Measurements from ENCODE around the gene DBP.
"Not testable (repeated sequence)": the region's sequence is repeated elsewhere in the genome, so short reads cannot be mapped to it uniquely, and the experiment has no call there.

DBP gene, protein sequence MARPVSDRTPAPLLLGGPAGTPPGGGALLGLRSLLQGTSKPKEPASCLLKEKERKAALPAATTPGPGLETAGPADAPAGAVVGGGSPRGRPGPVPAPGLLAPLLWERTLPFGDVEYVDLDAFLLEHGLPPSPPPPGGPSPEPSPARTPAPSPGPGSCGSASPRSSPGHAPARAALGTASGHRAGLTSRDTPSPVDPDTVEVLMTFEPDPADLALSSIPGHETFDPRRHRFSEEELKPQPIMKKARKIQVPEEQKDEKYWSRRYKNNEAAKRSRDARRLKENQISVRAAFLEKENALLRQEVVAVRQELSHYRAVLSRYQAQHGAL

DNA sequence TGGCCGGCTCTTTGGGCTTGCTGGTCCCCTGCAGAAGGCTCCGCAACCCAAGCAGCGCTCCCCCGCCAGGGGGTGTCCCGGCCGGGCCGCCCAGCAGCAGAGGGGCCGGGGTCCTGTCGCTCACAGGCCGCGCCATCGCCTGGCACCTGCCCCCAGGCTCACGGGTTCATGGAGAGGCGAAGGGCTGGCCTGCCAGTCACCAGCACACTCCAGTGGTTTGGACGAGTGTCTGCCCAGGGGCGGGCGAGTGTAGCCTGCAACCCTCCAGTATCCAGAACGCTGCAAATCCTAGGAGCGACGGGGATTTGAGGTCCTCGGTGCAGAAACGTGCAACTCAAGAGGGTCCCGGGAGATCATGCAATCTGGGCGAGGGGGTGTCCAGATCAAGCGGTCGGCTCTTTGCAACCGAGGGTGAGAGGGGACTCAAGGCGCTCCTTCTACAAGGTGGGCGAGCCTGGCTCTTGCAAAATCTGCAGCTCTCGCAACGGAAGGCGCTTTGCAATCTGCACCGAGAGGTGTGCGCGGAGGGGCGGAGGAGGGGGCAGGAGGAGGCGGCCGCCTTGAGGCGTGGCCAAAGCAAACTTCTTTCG lies at the start of gene DBP:
TSS of gene DBP (minus strand) at position 521 of the 590 bp plus-strand sequence. CDS start at position 136, 385 bp downstream.
- DNase-seq: peak in 1 of 2 donors; percentile 33

DNA sequence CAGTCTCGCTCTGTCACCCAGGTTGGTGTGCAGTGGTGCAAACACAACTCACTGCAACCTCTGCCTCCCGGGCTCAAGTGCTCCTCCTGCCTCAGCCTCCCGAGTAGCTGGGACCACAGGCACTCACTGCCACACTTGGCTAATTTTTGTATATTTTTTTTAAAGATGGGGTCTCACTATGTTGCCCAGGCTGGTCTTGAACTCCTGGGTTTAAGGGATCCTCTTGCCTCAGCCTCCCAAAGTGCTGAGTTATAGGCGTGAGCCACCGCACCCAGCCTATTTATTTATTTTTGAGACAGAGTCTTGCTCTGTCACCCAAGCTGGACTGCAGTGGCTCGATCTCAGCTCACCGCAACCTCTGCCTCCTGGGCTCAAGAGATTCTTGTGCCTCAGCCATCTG lies 49.5 kb upstream of the DBP start:
- not testable (repeated sequence) for DNase-seq

DNA sequence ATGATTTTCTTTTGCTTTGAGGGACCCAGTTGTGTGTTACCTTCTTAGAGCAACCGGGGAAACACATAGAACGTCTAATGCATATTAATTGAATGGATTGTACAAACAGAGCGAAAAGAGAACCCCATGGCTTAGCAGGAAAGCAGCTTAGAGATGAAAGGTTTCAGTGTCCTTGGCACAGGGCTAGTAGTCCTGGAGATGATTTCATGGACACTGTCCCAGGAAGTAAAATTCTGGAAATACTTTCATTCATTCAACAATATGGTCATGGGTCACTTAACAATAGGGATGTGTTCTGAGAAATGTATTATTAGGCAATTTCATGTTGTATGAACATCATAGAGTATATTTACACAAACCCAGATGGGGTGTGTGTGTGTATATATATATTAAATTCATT lies 48.9 kb upstream of the DBP start:
- no peak for DNase-seq

DNA sequence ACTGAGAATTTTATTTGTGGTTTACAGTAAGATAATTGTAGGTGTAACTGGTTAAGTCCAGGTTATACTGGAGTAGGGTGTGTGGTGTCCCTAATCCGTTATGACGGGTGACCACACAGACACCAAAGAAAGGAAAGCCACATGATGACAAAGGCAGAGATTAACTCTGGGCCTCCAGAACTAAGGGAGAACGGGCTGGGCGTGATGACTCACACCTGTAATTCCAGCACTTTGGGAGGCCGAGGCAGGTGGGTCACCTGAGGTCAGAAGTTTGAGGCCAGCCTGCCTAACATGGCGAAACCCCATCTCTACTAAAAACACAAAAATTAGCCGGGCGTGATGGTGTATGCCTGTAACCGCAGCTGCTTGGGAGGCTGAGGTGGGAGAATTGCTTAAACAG lies 48.4 kb upstream of the DBP start:
- DNase-seq: no peak

DNA sequence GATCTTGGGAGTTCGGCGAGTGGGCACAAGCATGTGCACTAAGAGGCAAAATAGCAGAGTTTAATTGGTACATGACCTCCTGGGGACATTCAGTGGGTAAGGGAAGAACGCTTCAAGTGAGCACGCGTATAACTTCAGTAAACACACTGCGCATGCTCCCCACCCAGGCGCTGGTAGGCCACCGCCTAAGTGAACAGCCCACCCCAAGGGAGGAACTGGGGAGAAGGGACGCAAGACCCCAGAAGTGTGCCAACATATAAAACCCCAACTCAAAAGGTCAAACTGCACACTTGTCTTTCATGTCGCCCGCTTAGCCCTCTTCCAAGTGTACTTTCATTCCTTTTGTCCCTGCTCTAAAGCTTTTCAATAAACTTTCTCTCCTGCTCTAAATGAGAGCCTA lies 46.2 kb upstream of the DBP start:
- DNase-seq: peak; percentile 25 to 53

DNA sequence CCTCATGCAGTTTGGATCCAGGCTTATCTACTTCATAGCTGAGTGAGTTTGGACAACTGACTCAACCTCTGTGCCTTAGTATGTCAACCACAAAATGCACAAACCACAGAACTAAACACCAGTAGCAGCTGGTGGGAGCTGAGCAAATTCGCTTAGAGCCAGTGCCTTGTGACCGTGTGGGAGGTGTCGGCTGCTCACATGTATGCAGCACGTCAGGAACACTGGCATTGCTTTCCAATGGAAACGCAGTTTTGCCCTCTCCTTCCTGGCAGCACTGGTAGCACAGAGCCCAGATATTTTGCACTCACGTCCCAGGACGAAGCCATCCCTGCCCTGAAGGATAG lies 43.9 kb upstream of the DBP start:
- DNase-seq: no peak

DNA sequence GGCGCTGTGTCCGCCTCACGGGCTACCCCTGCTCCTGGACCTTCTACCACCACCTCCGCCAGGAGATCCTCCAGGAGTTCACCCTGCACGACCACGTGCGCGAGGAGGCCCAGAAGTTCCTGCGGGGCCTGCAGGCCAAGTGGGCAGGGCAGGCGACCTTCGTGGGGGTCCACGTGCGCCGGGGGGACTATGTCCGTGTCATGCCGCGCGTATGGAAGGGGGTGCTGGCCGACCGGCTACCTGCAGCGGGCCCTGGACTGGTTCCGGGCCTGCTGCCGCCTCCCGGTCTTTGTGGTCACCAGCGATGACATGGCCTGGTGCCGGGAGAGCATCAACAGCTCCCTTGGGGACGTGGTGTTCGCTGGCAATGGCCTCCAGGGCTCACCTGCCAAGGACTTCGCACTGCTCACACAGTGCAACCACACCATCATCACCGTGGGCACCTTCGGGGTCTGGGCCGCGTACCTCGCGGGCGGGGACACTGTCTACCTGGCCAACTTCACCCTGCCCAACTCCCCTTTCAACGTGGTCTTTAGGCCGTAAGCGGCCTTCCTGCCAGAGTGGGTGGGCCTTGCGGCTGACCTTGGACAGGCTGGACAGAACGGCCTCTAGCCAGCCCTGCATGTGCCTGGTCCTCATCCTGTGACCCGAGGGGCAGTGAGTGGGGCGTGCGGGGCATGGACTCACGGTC lies 43.4 kb upstream of the DBP start:
- no peak for DNase-seq

DNA sequence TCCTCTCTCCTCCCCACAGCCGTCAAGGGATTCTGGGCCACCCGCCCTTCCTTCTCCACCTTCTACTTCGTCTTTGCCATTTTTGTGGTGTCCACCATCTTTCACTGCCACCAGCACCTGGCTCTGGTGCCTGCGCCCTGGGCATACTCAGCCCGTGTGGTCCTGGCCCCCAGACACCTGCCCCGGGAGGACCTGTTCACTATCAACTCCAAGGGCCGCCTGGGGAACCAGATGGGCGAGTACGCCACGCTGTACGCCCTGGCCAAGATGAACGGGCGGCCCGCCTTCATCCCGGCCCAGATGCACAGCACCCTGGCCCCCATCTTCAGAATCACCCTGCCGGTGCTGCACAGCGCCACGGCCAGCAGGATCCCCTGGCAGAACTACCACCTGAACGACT lies 42.8 kb upstream of the DBP start:
- DNase-seq: not testable (repeated sequence)

DNA sequence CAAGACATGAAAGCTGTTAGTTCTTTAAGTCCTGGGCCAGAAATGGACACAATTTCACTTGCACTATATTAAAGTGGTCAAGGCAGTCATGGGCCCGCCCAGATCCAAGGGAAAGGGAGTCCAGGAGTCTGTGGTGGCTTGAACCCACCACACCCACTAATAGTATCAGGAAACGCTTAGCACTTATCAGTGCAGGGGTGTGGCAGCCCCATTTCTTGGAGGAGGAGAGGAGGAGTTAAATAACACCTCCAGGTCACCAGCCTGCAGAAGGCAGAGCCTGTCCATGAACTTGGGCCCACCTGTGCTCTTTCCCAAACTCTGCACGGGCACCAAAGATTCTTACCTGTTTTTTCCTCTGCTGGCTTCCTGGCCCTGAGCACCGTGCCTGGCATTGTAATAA lies 41.0 kb upstream of the DBP start:
- DNase-seq: no peak

DNA sequence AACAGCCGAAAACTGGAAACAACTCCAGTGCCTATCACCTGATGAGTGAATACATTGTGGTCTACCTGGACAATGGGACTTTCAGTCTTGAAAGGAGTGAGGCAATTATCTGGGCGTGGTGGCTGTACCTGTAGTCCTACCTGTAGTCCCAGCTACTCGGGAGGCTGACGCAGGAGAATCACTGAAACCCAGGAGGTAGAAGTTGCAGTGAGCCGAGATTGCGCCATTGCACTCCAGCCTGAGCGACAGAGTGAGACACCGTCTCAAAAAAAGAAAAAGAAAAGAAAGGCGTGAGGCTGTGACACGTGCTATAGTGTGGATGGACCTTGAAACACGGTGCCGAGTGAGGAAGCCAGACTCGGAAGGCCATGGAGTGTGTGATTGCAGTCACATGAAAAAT lies 39.7 kb upstream of the DBP start:
- DNase-seq: no peak

DNA sequence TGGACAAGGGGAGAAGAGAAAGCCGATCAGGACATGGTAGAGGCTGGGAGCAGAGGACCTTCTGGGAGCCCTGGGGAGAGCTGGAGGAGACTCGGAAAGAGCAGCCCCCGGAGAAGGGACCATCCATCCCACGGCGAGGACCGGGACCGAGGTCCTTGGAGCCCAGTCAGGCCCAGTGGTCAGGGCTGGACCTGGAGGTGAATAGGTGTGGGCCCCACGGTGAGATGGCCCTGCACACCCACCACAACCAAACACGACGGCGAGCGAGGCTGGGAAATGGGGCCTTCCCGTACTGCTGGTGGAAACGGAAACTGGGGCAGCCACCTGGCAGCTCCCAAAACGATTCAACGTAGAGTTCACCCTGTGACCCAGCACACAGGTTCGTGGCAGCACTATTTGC lies 39.3 kb upstream of the DBP start:
- no peak for DNase-seq

DNA sequence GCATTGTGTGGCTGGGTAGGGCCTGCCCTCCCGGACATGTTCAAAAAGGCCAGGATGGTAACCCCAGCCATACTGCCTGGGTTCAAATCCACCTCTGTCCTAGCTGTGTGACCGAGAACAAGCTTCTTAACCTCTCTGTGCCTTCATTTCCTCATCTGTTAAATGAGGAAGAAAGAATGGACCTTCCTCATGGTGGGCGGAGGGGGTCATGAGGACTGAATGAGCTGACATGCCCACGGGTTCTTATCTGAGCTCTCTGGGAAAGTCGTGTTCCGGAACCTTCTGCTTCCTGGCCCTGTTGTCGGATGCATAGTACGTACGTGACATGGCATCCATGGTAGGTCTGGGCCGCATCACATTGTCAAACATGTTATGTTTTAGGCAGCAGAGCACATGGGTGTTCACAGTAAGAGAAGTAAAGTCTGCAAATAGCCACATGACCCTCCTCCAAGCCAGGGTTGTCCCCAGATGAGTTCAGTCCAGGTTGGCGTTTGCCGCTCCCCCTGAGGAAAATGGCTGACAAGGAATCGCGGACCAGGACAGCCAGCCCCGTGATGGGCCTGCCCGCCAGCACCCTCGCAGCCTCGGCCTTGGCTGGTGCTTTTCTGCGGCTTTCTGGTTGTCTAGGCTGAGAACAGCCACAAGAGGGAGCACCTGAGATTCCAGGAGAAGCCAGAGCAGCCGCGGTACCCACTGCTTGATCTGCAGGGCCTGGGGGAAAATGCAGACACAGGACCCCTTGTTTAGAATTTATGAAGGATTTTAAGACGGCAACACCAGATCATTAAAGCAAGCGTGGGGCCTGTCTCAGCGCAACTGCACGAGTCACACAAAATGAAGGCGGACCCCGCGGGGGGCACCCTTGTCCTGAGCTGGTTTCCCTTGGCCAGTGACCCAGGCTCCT lies 38.0 kb upstream of the DBP start:
- peak; percentile 80 to 85 for DNase-seq

DNA sequence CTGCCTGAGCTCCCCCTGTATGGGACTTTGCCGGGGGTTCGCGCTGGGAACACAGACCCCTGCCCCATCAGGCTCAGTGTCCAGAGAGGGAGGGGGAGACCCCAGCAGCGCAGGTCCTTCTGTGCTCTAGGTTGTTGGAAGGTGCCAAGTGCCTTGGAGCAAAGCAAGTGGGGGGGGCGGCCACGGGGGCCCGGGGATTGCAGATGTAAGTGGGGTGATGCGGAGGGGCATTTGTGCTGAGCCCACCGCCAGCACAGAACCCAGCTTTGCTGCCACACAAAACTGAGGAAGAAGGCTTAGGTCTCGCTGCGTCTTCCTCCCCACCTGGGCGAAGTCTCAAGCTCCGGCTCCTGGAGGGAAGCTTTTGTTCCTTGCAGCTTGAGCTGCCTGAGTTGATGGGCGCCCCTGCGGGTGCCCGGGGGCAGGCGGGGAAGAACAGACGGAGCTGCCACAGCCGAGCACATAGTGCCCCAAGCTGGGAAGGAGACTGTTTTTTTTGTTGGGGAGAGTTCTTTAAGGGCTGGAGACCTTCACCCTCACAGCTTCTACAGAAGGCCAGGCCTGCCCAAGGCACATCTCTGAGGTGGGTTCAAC lies 37.1 kb upstream of the DBP start:
- no peak for DNase-seq

DNA sequence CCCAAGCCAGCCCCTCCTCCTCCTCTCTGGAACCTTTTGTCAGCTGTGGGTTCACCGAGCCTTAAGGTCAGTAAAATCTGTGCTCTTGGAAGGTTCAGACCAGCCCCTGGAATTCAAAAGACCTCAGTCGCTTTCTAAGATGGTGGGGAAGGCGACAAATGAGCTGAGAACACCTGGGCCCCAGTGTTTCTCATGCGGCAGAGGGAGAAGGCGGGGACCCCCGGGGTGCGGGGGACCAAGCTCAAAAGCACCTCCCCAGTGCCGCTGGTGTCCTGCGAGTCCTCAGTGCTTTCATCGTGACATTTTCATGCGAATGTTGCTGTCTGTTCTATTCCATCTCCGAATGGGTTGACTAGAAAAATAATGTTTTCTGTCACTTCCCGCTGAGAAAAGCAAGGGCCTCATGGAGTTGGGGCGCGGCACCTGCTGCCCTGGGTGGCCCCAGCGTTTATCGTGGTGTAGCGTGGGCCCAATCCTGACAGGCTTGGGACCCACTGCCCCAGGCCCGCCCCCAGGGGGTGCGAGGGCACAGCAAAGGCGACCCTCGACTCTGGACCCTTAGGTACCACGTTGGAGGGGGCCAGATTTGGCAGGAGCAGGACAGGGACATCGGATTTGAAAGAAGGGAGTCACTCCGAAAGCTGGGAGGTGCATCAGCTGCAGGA lies 36.4 kb upstream of the DBP start:
- DNase-seq: no peak

DNA sequence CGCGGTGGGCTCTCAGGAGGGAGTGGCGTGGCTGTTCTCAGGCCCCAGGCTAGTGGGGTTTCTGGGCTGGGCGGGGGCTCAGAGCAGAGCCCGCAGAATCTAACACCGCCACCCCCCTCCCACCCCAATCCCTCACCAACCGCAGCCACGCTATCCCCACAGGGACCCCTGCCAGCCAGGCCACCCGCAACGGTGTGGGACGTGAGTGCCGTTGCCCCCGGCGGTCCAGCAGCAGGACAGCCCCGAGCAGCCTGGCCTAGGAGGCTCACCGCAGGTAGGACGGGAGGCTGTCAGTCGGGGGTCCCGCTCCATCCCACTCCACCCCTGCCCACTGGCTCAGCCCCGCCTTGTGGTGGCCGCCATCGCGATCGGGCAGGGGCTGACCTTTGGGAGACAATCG lies 35.8 kb upstream of the DBP start, which contains the start of gene NTN5:
TSS of gene NTN5 (minus strand) at position 24 of the 400 bp plus-strand sequence. CDS start 2,031 bp downstream, outside the sequence.
- DNase-seq: no peak

DNA sequence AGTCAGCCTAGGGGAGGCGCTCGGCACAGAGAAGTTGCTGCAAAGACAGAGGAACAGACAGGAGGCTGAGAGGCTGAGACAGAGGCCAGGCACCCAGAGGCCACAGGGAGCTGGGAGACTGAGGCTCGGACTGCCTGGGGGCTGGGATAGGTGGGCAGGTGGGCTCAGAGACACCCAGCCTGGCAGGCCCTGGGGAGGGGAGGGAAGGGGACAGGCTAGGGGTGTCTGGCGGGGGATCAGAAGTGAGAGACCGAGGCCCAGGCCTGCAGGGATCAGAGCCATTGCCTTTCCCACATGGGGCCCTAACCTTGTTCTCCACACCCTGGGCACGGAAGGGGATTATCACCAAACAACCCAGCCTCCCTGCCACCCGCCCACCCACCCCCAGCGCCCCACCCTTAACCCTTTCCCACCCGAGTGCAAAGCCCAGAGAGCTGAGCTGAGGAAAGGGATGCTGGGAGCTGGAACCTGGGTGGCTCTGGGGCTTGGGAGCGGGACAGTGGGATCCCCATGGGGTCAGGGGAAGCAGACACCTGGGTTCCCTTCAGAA lies 34.3 kb upstream of the DBP start:
- no peak for DNase-seq

DNA sequence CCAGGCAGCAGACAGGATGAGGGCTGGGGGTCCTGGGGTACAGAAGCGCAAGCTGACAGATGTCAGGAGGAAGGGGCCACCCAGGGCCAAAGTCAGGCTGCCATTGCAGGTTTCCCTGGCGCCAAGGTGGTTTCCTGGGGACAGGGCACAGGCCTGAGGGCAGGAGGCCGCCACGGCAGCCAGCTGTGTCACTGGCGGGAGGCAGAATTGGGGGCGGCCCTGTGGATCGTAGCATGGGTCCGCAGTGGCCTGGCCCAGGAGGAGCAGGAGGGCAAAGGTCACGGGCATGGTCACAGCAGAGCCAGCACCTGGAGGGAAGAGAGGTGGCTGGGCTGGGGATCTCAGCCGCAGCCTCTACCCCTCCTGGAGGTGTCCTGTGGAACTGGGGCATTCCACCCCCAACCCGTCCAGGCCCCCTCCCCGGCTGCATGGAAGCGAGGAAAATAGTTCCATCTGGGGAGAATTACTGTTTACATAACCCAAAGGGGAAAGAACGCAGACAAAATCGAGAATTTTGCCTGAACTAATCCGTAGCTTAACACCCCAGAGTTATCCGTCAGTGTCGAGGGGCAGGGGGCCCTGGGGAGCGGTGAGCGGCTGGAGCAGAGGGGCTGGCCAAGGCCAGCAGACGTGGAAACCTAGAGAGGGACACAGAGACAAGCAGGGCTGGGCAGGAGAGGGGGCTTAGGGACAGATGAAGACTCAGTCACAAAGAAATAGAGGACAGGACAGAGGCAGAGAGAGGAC lies 33.7 kb upstream of the DBP start:
- DNase-seq: no peak

DNA sequence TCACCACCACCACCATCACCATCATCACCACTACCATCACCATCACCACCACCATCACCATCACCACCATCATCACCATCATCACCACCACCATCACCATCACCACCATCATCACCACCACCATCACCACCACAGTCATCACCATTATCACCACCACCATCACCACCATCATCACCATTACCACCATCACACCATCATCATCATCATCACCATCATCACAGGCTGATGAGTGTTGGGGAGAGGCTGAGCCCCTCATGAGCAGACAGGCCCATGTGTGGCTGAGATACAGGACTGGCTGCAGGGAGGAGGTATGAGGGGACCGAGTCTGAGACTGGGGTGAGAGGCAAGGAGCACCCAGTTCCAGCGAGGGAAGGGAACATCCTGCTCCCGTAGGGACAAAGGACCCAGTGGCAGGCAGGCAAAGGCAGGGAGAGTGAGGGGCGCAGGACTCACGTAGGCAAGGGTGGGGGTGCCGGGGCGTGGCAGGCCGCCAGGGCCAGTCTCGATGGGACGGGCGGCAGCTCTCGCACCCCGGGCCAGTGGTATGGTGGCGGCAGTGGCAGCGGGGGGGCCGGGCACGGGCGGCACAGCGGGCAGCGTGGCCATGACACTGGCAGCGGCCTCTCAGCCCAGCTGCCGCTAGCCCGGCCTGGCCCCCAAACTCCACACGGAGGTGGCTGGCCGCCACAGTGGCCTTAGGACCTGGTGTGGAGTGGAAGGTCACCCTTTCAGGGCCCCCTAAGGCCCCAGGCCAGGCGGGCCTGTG lies 32.9 kb upstream of the DBP start:
- no peak for DNase-seq

DNA sequence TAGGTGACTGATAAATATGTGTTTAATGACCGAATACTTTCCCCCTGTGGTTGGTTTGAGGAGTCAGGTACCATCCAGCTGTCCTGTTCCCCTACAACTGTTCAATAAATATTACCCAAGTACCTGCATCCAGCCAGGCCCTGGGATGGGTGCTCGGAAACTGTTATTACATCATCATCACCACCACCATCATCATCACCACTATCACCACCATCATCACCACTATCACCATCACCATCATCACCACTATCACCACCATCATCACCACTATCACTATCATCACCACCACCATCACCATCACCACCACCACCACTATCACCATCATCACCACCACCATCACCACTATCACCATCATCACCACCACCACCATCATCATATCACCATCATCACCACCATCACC lies 31.6 kb upstream of the DBP start:
- DNase-seq: no peak

DNA sequence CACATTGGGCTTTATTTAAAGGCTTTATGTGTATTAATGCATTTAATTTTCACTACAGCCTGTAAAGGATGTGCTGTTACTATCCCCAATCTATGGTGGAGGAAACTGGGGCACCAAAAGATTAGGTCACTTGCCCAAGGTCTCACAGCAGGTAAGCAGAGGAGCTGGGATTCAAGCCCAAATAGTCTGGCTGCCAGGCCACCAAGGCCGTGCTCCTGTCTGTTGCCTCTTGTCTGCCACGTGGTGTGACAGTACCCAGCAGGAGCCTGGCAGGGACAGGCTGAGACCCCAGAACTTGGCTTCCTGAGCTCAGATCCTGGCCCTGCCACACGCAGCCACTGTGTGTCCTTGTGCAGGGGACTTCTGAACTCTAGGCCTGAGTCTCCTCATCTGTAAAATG lies 31.2 kb upstream of the DBP start:
- no peak for DNase-seq
